Measurements from ENCODE around the gene HASPIN.

DNA sequence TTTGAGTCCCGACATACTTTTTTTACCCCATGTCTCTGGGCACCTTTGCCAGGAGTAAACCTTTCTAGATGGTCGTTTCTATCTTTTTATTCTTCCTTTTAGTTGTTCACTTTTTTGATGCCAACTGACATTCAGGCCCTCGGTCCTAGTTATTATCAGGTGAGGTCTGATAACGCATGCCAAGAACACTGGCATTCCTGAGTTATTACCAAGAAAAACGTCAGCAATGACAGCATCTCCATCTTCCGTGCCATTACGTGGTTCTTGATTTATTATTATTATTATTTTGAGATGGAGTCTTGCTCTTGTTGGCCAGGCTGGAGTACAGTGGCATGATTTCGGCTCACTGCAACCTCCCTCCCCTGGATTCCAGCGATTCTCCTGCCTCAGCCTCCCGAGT lies 21.4 kb downstream of the HASPIN start:
- TF ChIP-seq MAF1 (CRISPR knock-in tag; IDR thresholded peaks at IDR 0.05; ENCODE audit: borderline replicate concordance) (no peak), SMAD1 (CRISPR knock-in tag; IDR thresholded peaks at IDR 0.05; ENCODE audit: borderline replicate concordance, low read depth) (no peak), SAFB2 (CRISPR knock-in tag; IDR thresholded peaks at IDR 0.05; ENCODE audit: borderline replicate concordance, low read depth) (no peak), PCBP2 (optimal IDR thresholded peaks at IDR 0.05; ENCODE audit: low read depth, low read length, poor library complexity, severe bottlenecking) (no peak), FOXJ3 (CRISPR knock-in tag; IDR thresholded peaks at IDR 0.05; ENCODE audit: borderline replicate concordance) (no peak), NCOR1 (IDR thresholded peaks at IDR 0.05; ENCODE audit: borderline replicate concordance, low read length) (no peak), SNAPC2 (CRISPR knock-in tag; IDR thresholded peaks at IDR 0.05) (no peak)
- TF ChIP-seq, protein P1, sequence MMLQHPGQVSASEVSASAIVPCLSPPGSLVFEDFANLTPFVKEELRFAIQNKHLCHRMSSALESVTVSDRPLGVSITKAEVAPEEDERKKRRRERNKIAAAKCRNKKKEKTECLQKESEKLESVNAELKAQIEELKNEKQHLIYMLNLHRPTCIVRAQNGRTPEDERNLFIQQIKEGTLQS (CRISPR knock-in tag; IDR thresholded peaks at IDR 0.05), result no peak
- TF ChIP-seq, protein P2, sequence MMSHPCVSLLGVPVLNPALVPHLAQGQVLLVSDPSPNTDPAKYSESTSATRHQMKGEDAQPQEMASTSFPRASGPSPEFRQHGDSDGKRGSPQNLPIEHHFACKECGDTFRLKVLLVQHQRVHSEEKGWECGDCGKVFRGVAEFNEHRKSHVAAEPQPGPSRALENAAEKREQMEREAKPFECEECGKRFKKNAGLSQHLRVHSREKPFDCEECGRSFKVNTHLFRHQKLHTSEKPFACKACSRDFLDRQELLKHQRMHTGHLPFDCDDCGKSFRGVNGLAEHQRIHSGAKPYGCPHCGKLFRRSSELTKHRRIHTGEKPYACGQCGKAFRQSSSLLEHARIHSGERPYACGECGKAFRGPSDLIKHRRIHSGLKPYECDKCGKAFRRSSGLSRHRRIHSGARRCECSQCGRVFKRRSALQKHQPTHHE (CRISPR knock-in tag; IDR thresholded peaks at IDR 0.05; ENCODE audit: borderline replicate concordance), result no peak
- TF ChIP-seq, protein P3, sequence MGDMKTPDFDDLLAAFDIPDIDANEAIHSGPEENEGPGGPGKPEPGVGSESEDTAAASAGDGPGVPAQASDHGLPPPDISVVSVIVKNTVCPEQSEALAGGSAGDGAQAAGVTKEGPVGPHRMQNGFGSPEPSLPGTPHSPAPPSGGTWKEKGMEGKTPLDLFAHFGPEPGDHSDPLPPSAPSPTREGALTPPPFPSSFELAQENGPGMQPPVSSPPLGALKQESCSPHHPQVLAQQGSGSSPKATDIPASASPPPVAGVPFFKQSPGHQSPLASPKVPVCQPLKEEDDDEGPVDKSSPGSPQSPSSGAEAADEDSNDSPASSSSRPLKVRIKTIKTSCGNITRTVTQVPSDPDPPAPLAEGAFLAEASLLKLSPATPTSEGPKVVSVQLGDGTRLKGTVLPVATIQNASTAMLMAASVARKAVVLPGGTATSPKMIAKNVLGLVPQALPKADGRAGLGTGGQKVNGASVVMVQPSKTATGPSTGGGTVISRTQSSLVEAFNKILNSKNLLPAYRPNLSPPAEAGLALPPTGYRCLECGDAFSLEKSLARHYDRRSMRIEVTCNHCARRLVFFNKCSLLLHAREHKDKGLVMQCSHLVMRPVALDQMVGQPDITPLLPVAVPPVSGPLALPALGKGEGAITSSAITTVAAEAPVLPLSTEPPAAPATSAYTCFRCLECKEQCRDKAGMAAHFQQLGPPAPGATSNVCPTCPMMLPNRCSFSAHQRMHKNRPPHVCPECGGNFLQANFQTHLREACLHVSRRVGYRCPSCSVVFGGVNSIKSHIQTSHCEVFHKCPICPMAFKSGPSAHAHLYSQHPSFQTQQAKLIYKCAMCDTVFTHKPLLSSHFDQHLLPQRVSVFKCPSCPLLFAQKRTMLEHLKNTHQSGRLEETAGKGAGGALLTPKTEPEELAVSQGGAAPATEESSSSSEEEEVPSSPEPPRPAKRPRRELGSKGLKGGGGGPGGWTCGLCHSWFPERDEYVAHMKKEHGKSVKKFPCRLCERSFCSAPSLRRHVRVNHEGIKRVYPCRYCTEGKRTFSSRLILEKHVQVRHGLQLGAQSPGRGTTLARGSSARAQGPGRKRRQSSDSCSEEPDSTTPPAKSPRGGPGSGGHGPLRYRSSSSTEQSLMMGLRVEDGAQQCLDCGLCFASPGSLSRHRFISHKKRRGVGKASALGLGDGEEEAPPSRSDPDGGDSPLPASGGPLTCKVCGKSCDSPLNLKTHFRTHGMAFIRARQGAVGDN (CRISPR knock-in tag; IDR thresholded peaks at IDR 0.05), result no peak
- TF ChIP-seq, protein P4, sequence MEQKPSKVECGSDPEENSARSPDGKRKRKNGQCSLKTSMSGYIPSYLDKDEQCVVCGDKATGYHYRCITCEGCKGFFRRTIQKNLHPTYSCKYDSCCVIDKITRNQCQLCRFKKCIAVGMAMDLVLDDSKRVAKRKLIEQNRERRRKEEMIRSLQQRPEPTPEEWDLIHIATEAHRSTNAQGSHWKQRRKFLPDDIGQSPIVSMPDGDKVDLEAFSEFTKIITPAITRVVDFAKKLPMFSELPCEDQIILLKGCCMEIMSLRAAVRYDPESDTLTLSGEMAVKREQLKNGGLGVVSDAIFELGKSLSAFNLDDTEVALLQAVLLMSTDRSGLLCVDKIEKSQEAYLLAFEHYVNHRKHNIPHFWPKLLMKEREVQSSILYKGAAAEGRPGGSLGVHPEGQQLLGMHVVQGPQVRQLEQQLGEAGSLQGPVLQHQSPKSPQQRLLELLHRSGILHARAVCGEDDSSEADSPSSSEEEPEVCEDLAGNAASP (CRISPR knock-in tag; IDR thresholded peaks at IDR 0.05; ENCODE audit: borderline replicate concordance), result no peak

All from HepG2 (cell line).